ENCODE data around the gene OBSCN.

- TF ChIP-seq, protein P1, sequence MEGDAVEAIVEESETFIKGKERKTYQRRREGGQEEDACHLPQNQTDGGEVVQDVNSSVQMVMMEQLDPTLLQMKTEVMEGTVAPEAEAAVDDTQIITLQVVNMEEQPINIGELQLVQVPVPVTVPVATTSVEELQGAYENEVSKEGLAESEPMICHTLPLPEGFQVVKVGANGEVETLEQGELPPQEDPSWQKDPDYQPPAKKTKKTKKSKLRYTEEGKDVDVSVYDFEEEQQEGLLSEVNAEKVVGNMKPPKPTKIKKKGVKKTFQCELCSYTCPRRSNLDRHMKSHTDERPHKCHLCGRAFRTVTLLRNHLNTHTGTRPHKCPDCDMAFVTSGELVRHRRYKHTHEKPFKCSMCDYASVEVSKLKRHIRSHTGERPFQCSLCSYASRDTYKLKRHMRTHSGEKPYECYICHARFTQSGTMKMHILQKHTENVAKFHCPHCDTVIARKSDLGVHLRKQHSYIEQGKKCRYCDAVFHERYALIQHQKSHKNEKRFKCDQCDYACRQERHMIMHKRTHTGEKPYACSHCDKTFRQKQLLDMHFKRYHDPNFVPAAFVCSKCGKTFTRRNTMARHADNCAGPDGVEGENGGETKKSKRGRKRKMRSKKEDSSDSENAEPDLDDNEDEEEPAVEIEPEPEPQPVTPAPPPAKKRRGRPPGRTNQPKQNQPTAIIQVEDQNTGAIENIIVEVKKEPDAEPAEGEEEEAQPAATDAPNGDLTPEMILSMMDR (IDR thresholded peaks at IDR 0.05), result no peak
- TF ChIP-seq EP300 (IDR thresholded peaks at IDR 0.05) (no peak), POLR2A (IDR thresholded peaks at IDR 0.05) (no peak)
Observed at GRCh38 chr1:228337711-228338520, 130.1 kb downstream of the OBSCN start.

Data from sigmoid colon (tissue), 4 donors.